A549 (cell line): ENCODE results near the gene SLC39A2.

Experiments
- BHLHE40 ChIP-seq: IDR thresholded peaks from 2 replicates; pipeline ENCODE4 v1.6.1; 2012; ENCODE audit warnings: low read depth, low read length, inconsistent platforms
- CEBPB ChIP-seq, 2 experiments: fragments of >200 bp in 1 of 2; sonication (Bioruptor Twin) in 1 of 2; formaldehyde crosslinking in 1 of 2; IDR thresholded peaks; 2 replicates each; pipeline ENCODE4 v1.6.1; 2012 to 2016
- CHD2 ChIP-seq: fragments of 150-350 bp; IDR thresholded peaks from 2 replicates; pipeline ENCODE4 v1.6.1; 2014; ENCODE audit warnings: low read length; ENCODE audit not compliant: partially characterized antibody
- CTCF ChIP-seq: fragments of >200 bp; sonication (Bioruptor Twin); formaldehyde crosslinking; IDR thresholded peaks from 3 replicates; pipeline ENCODE4 v1.5.1; 2016
- E2F6 ChIP-seq: IDR thresholded peaks from 2 replicates; pipeline ENCODE4 v1.6.1; 2012; ENCODE audit warnings: low read depth, borderline replicate concordance
- MAFK ChIP-seq: fragments of 450-650 bp; IDR thresholded peaks from 2 replicates; pipeline ENCODE4 v1.6.1; 2014; ENCODE audit not compliant: partially characterized antibody
- MAX ChIP-seq: IDR thresholded peaks from 2 replicates; pipeline ENCODE4 v1.6.1; 2012
- POLR2A ChIP-seq: IDR thresholded peaks from 2 replicates; pipeline ENCODE4 v1.6.1; 2012; ENCODE audit warnings: mild to moderate bottlenecking, low read length
- POLR2AphosphoS2 ChIP-seq: conservative IDR thresholded peaks from 2 replicates; pipeline ENCODE4 v1.6.1; 2012; ENCODE audit warnings: low read length, improper control_type of control experiment, inconsistent platforms
- RAD21 ChIP-seq, 2 experiments: fragments of >200 bp in 1 of 2; sonication (Bioruptor Twin) in 1 of 2; formaldehyde crosslinking in 1 of 2; IDR thresholded peaks in 1 of 2; conservative IDR thresholded peaks in 1 of 2; 2 replicates in 1 of 2; 3 replicates in 1 of 2; pipeline ENCODE4 v1.6.1; 2012 to 2018; ENCODE audit warnings: inconsistent platforms in 1 of 2
- RFX5 ChIP-seq: fragments of 450-650 bp; IDR thresholded peaks from 2 replicates; pipeline ENCODE4 v1.7.1; 2014; ENCODE audit warnings: antibody characterized with exemption, mild to moderate bottlenecking, moderate library complexity
- RNF2 ChIP-seq: fragments of 200-600 bp; sonication (generic); IDR thresholded peaks from 2 replicates; pipeline ENCODE4 v1.6.1; 2016; ENCODE audit warnings: low read depth, mild to moderate bottlenecking, antibody characterized with exemption, moderate library complexity, borderline replicate concordance
- SMC3 ChIP-seq: fragments of >200 bp; sonication (Bioruptor Twin); formaldehyde crosslinking; IDR thresholded peaks from 3 replicates; pipeline ENCODE4 v1.6.1; 2018; ENCODE audit warnings: inconsistent platforms

GRCh38 chr14:20969336-20969735 is 29.8 kb upstream of the SLC39A2 start:
- TF ChIP-seq BHLHE40 (no peak), RFX5 (no peak), POLR2A (no peak), MAFK (no peak), MAX (no peak), CTCF (no peak), SMC3 (no peak), CHD2 (no peak), E2F6 (no peak), RNF2 (no peak), POLR2AphosphoS2 (no peak), CEBPB (IDR thresholded peaks at IDR 0.05) (no peak), RAD21 (conservative IDR thresholded peaks at IDR 0.05 in 1 of 2, IDR thresholded peaks at IDR 0.05 in 1 of 2) (no peak)
